HFFc6 (cell line): ENCODE data around the gene ST6GALNAC5. TPM values are rescaled to one million over a fixed set of nuclear protein-coding genes. Genes with fewer than 3 reads are reported as not detected.

Source experiments
- DNase-seq: peaks from one replicate; pipeline ENCODE4 v3.0.0-alpha.2; 2018
- H3K27ac Mint-ChIP-seq: 2 replicates; pipeline ENCODE4 v1.8.0; 2020; ENCODE audit warnings: mild to moderate bottlenecking, mixed read lengths
- H3K27me3 Mint-ChIP-seq: 2 replicates; pipeline ENCODE4 v1.8.0; 2021; ENCODE audit warnings: mild to moderate bottlenecking, moderate library complexity, mixed read lengths; ENCODE audit not compliant: insufficient read depth
- H3K36me3 Mint-ChIP-seq: 2 replicates; pipeline ENCODE4 v1.8.0; 2021; ENCODE audit warnings: low read depth, mixed read lengths
- H3K4me1 Mint-ChIP-seq: 2 replicates; pipeline ENCODE4 v1.8.0; 2020; ENCODE audit warnings: low read depth, mixed read lengths
- H3K4me3 Mint-ChIP-seq: 2 replicates; pipeline ENCODE4 v1.8.0; 2020; ENCODE audit warnings: mild to moderate bottlenecking, moderate library complexity, mixed read lengths
- H3K9me3 Mint-ChIP-seq: 2 replicates; pipeline ENCODE4 v1.8.0; 2020; ENCODE audit warnings: mild to moderate bottlenecking, mixed read lengths
- total RNA-seq, 6 experiments: library from RNA; stranded (reverse); fragmentation: NEBNext Ultra II Directional; extraction: Animal tissue kit (Norgen Biotek cat#: 25700); gene quantifications; 2 replicates in 1 of 6; 3 replicates in 5 of 6; pipeline ENCODE4 v1.2.3, GENCODE V29; 2021
- TF ChIP-seq, protein P1 (sequence below): fragments of 200-600 bp; sonication (generic); IDR thresholded peaks from 2 replicates; pipeline ENCODE4 v1.5.0; 2021; ENCODE audit warnings: antibody characterized with exemption, mild to moderate bottlenecking

Gene ST6GALNAC5
- total RNA-seq, 6 experiments from 2014 or later: 1.3 to 3.0 (median 2.1) TPM; not detected in 2

DNA sequence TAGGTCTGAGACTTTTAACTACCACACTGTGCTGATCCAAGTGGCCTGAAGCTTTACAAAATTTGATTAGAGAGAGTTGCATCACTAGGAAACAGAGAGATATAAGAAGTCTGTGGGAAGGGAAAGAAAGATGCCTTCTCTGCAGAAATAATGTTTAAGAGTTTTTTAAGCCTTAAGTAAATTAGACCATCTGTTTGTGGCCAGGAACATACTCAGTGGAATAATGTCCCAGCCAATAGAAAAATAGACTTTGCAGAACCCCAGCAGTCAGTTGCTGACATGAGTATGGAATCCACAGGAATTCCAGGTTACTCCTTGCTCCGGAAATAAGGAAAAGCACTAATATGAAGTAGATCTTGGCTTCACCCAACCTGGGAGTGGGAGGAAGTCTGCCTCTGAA is 144.8 kb downstream of the ST6GALNAC5 start:
- Mint-ChIP-seq H3K27me3 (peaks cover 2% of the 10 kb centered on the region), H3K36me3 (no peaks in the 10 kb centered on the region), H3K27ac (no peak overlapping the region), H3K4me3 (no peak overlapping the region), H3K4me1 (no peaks in the 10 kb centered on the region), H3K9me3 (no peaks in the 10 kb centered on the region)
- TF ChIP-seq, protein P1, sequence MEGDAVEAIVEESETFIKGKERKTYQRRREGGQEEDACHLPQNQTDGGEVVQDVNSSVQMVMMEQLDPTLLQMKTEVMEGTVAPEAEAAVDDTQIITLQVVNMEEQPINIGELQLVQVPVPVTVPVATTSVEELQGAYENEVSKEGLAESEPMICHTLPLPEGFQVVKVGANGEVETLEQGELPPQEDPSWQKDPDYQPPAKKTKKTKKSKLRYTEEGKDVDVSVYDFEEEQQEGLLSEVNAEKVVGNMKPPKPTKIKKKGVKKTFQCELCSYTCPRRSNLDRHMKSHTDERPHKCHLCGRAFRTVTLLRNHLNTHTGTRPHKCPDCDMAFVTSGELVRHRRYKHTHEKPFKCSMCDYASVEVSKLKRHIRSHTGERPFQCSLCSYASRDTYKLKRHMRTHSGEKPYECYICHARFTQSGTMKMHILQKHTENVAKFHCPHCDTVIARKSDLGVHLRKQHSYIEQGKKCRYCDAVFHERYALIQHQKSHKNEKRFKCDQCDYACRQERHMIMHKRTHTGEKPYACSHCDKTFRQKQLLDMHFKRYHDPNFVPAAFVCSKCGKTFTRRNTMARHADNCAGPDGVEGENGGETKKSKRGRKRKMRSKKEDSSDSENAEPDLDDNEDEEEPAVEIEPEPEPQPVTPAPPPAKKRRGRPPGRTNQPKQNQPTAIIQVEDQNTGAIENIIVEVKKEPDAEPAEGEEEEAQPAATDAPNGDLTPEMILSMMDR: no peak
- no peak for DNase-seq

DNA sequence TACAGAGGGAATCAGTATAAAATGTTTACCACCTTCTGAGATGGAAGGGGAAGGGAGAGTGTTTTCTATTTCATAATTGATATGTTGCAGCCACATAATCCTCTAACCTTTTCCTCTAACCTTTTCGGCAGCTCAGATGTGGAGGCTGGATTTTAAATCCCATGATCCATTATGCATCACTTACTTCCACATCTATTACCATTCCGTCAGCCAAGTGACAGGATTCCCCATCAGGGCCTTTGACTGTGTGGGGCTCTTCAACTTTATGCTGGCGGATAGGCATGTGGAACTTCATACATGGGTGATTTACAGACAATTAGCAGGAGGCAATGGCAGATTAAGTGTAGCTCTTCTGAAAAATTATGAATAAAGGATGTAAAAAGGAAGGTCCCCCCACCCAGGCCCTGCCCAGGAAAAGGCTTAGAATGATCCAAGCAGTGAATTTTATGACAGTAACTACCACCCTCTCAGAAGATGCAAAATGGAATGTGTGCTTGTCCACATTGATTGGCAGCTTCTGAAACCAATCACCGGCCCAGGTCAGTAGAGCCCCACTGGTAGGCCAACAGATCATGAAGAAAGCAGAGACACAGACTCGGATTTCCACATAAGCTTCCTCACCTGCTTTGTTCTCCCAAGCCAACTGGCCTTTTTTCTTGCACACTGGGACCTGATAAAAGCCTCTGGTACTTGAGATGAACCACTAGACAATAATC is 147.0 kb downstream of the ST6GALNAC5 start:
- Mint-ChIP-seq H3K4me3 (no peak overlapping the region), H3K36me3 (no peaks in the 10 kb centered on the region), H3K4me1 (no peaks in the 10 kb centered on the region), H3K27ac (no peak overlapping the region), H3K9me3 (no peaks in the 10 kb centered on the region), H3K27me3 (peaks cover 2% of the 10 kb centered on the region)
- DNase-seq: peak; percentile 4
- TF ChIP-seq, protein P1: no peak

DNA sequence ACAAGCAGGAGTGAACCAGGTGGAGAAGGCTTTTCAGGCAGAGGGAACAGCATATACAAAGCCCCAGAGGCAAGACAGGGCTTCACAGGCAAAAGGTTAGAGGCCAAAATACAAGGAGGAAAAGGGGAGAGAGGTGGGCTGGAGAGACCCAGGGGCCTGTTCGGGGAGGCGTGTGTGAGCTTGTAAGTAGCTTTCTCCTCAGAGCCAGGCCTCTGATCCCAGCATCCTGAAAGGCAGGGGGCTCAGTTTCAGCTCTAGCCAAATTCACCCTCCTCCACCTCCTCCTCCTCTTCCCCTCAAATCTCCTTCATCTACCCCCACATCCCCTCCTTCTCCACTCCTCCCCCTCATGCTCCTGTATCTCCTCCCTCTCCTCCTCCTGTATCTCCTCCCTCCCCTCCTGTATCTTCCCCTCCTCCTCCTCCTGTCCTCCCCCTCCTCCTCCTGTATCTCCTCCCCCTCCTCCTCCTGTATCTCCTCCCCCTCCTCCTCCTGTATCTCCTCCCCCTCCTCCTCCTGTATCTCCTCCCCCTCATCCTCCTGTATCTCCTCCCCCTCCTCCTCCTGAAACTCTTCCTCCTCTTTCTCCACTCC is 148.6 kb downstream of the ST6GALNAC5 start:
- no peaks in the 10 kb centered on the region for H3K36me3 Mint-ChIP-seq
- H3K4me1 Mint-ChIP-seq: no peaks in the 10 kb centered on the region
- TF ChIP-seq, protein P1: no peak
- H3K4me3 Mint-ChIP-seq: no peak overlapping the region
- no peaks in the 10 kb centered on the region for H3K9me3 Mint-ChIP-seq
- peaks cover 8% of the 10 kb centered on the region for H3K27me3 Mint-ChIP-seq
- H3K27ac Mint-ChIP-seq: no peak overlapping the region
- no peak for DNase-seq

DNA sequence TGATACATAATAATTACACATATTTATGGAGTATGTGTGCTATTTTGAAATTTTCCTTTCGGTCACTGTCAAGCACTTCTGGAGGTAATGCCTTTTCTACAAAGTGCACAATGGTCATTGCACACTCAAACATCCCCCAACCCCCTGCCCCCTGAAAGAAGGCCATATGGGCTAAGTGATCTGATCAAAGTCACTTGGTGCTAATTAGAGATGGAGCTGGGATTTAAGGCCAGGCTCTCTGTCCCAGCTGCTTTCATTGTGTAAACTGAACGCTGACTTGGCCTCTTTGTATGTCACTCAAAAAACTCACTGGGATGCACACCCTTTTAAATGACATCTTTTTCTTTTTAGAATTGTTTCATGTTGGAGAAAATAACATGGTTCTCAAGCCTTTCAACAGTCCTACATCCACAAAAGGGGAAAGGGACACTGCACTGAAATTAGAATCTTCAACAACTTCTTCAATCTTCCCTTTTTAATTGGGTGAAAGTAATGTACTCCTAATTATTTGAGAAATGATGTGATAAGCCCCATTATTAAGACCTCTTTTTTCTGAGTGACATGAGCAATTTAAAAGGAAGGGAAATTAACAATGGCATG is 149.2 kb downstream of the ST6GALNAC5 start:
- Mint-ChIP-seq H3K4me3 (no peak overlapping the region), H3K4me1 (no peaks in the 10 kb centered on the region), H3K36me3 (no peaks in the 10 kb centered on the region), H3K9me3 (no peaks in the 10 kb centered on the region), H3K27ac (no peak overlapping the region), H3K27me3 (peaks cover 6% of the 10 kb centered on the region)
- TF ChIP-seq, protein P1: no peak
- no peak for DNase-seq

DNA sequence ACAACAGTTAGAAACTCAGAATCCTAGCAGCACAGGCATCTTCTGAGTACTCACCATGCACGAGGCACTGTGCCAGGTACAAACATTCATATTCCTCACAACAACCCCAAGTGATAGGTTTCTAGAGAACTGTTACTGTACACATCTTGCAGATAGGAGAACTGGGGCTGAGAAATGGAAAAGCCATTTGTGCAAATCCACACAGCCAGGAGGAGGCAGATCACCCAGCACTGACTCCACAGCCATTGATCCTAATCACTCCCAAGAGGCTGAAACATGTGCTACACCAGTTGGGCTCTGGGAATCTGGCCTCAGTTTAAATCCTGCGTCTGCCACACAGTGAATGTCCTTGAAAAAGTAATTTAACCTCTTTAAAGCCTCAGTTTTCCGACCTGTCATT is 151.0 kb downstream of the ST6GALNAC5 start:
- Mint-ChIP-seq H3K27me3 (peaks cover 11% of the 10 kb centered on the region), H3K36me3 (no peaks in the 10 kb centered on the region), H3K27ac (no peak overlapping the region), H3K4me1 (no peaks in the 10 kb centered on the region), H3K9me3 (no peaks in the 10 kb centered on the region), H3K4me3 (no peak overlapping the region)
- TF ChIP-seq, protein P1: no peak
- no peak for DNase-seq
